Parathyroid adenoma (tissue), 2 donors: ENCODE results near the gene PCNX3.

ENCODE experiments used
- H2AFZ ChIP-seq: fragments of 300-600 bp; sonication (generic); one replicate; pipeline ENCODE4 v1.7.0; 2017; ENCODE audit warnings: antibody characterized with exemption, mild to moderate bottlenecking
- H3K27ac ChIP-seq: fragments of 300-600 bp; sonication (generic); one replicate; pipeline ENCODE4 v1.7.0; 2017
- H3K27me3 ChIP-seq: fragments of 300-600 bp; sonication (generic); one replicate; pipeline ENCODE4 v1.7.0; 2017; ENCODE audit warnings: low read length; ENCODE audit not compliant: control insufficient read depth, insufficient read depth
- H3K36me3 ChIP-seq: fragments of 300-600 bp; sonication (generic); one replicate; pipeline ENCODE4 v1.7.0; 2017; ENCODE audit warnings: low read length; ENCODE audit not compliant: control insufficient read depth, insufficient read depth
- H3K4me1 ChIP-seq: fragments of 300-600 bp; sonication (generic); one replicate; pipeline ENCODE4 v1.7.0; 2017; ENCODE audit warnings: control low read depth
- H3K4me2 ChIP-seq: fragments of 300-600 bp; sonication (generic); one replicate; pipeline ENCODE4 v1.7.0; 2017; ENCODE audit warnings: low read length
- H3K4me3 ChIP-seq: fragments of 300-600 bp; sonication (generic); one replicate; pipeline ENCODE4 v1.7.0; 2017; ENCODE audit warnings: low read depth, low read length
- H3K79me2 ChIP-seq: fragments of 300-600 bp; sonication (generic); one replicate; pipeline ENCODE4 v1.7.0; 2017; ENCODE audit warnings: control low read depth
- H3K9ac ChIP-seq: fragments of 300-600 bp; sonication (generic); one replicate; pipeline ENCODE4 v1.7.0; 2017; ENCODE audit warnings: mild to moderate bottlenecking
- H3K9me3 ChIP-seq: fragments of 300-600 bp; sonication (generic); one replicate; pipeline ENCODE4 v1.7.0; 2017; ENCODE audit warnings: low read length; ENCODE audit not compliant: control insufficient read depth
- TF ChIP-seq, protein P1 (sequence below): fragments of 300-600 bp; sonication (generic); IDR thresholded peaks from one replicate; pipeline ENCODE4 v1.7.0; 2017; ENCODE audit warnings: antibody characterized with exemption, mild to moderate bottlenecking
- donor health status: primary hyperparathyroidism.

The PCNX3 gene

DNA sequence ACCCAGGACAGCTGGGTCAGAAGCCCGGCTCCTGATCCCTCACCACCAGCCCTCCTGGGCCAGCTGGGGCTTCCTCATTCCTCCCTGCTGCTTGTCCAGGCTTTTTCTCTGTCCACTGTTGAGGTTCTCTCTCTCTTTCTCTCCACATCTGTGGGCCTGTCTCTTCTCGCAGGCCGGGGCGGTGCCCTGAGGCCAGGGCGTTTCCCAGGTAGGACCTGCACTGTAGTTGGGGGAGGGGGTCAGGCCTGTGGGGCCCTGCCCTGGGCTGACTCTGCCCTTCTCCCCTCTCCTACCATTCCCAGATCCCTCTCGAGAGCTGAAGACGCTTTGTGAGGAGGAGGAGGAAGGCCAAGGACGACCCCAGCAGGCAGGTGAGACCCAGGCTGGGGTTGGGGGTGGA lies 34.8 kb upstream of the PCNX3 start:
- TF ChIP-seq, protein P1, sequence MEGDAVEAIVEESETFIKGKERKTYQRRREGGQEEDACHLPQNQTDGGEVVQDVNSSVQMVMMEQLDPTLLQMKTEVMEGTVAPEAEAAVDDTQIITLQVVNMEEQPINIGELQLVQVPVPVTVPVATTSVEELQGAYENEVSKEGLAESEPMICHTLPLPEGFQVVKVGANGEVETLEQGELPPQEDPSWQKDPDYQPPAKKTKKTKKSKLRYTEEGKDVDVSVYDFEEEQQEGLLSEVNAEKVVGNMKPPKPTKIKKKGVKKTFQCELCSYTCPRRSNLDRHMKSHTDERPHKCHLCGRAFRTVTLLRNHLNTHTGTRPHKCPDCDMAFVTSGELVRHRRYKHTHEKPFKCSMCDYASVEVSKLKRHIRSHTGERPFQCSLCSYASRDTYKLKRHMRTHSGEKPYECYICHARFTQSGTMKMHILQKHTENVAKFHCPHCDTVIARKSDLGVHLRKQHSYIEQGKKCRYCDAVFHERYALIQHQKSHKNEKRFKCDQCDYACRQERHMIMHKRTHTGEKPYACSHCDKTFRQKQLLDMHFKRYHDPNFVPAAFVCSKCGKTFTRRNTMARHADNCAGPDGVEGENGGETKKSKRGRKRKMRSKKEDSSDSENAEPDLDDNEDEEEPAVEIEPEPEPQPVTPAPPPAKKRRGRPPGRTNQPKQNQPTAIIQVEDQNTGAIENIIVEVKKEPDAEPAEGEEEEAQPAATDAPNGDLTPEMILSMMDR = no peak
- Histone ChIP-seq H3K9ac (no peak overlapping the region), H2AFZ (no peak overlapping the region), H3K27me3 (no peaks in the 10 kb centered on the region), H3K36me3 (no peaks in the 10 kb centered on the region), H3K79me2 (no peaks in the 10 kb centered on the region), H3K4me3 (no peak overlapping the region), H3K4me2 (no peak overlapping the region), H3K27ac (no peak overlapping the region), H3K4me1 (no peaks in the 10 kb centered on the region), H3K9me3 (no peaks in the 10 kb centered on the region)

DNA sequence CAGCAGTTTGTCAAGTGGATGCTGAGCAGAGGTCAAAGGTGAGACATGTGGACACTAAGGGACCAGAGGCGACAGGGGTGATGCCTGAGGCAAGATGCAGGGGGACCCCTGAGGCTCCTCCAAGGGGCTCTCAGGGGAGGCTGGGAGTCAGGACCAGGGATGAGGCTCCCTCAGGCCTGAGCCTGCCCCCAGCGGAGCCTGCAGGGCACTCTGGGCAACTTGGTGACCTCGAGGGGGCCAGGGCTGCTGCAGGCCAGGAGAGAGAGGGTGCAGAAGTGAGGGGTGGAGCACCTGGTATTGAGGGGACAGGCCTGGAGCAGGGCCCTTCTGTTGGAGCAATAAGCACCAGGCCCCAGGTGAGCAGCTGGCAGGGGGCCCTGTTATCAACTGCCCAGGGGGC lies 33.6 kb upstream of the PCNX3 start:
- Histone ChIP-seq H3K79me2 (no peaks in the 10 kb centered on the region), H2AFZ (no peak overlapping the region), H3K27me3 (no peaks in the 10 kb centered on the region), H3K27ac (no peak overlapping the region), H3K36me3 (no peaks in the 10 kb centered on the region), H3K9ac (no peak overlapping the region), H3K4me2 (no peak overlapping the region), H3K4me1 (no peaks in the 10 kb centered on the region), H3K9me3 (no peaks in the 10 kb centered on the region), H3K4me3 (no peak overlapping the region)
- TF ChIP-seq, protein P1 = no peak

DNA sequence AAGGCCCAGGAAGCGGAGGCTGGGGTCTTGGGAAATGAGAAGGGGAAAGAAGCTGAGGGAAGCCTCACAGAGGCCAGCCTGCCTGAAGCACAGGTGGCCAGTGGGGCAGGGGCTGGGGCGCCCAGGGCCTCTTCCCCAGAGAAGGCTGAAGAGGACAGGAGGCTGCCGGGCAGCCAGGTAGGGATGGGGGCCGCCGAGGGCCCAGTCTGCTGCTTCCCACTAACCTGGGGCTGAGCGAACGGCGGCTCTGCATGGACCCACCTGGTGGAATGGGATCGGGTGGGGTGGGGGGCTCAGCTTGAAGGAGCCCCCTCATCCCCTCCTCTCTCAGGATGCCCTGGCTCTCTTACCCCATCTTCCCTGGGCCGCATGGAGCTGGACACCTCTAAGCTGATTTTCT lies 32.0 kb upstream of the PCNX3 start:
- Histone ChIP-seq H3K9ac (no peak overlapping the region), H3K9me3 (no peaks in the 10 kb centered on the region), H2AFZ (no peak overlapping the region), H3K79me2 (no peaks in the 10 kb centered on the region), H3K4me2 (no peak overlapping the region), H3K36me3 (no peaks in the 10 kb centered on the region), H3K4me1 (no peaks in the 10 kb centered on the region), H3K27ac (no peak overlapping the region), H3K27me3 (no peaks in the 10 kb centered on the region), H3K4me3 (no peak overlapping the region)
- TF ChIP-seq, protein P1 = no peak

DNA sequence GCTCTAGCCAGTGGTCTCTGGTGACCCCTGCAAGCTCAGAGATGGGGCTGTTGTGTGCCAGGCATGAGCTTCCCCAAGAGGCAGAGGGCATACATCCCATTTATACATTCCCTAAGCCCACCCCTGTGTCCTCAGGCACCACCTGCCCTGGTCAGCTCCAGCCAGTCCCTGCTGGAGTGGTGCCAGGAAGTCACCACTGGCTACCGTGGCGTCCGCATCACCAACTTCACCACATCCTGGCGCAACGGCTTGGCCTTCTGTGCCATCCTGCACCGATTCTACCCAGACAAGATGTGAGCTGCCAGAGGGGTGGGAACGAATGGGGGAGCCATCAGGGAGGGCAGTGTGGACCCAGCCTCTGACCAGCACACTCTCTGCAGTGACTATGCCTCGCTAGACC lies 31.5 kb upstream of the PCNX3 start:
- H3K27ac ChIP-seq = no peak overlapping the region
- H3K4me1 ChIP-seq = no peaks in the 10 kb centered on the region
- TF ChIP-seq, protein P1 = no peak
- H3K9me3 ChIP-seq = no peaks in the 10 kb centered on the region
- no peaks in the 10 kb centered on the region for H3K36me3 ChIP-seq
- H3K4me2 ChIP-seq = no peak overlapping the region
- H3K4me3 ChIP-seq = no peak overlapping the region
- no peaks in the 10 kb centered on the region for H3K79me2 ChIP-seq
- no peaks in the 10 kb centered on the region for H3K27me3 ChIP-seq
- H3K9ac ChIP-seq = no peak overlapping the region
- H2AFZ ChIP-seq = no peak overlapping the region

DNA sequence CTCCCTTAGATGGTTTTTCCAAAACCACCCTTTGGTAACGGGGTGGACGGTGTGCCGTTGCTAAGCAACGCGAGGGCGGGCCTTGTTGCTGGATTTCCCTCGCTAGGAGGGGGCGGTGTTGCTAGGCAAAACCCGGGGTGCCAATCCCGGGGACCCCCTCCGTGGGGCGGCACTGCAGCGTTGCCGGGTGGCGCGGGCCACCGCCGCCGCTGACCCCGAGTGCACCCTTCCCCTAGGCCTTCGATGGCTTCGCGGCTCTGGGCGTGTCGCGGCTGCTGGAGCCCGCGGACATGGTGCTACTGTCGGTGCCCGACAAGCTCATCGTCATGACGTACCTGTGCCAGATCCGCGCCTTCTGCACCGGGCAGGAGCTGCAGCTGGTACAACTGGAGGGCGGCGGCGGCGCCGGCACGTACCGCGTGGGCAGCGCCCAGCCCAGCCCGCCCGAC lies 30.8 kb upstream of the PCNX3 start:
- H3K9ac ChIP-seq = no peak overlapping the region
- H3K27ac ChIP-seq = no peak overlapping the region

More for the DNA sequence above, 30.8 kb upstream of the PCNX3 start:
- no peak overlapping the region for H3K4me3 ChIP-seq
- TF ChIP-seq, protein P1 = no peak
- no peaks in the 10 kb centered on the region for H3K9me3 ChIP-seq
- no peak overlapping the region for H3K4me2 ChIP-seq
- H3K27me3 ChIP-seq = no peaks in the 10 kb centered on the region
- no peaks in the 10 kb centered on the region for H3K79me2 ChIP-seq
- H2AFZ ChIP-seq = no peak overlapping the region
- H3K36me3 ChIP-seq = no peaks in the 10 kb centered on the region
- no peaks in the 10 kb centered on the region for H3K4me1 ChIP-seq
